Skeletal muscle tissue (tissue), 4 donors: ENCODE data around the gene ABHD12. TPM values are rescaled to one million over a fixed set of nuclear protein-coding genes. Genes with fewer than 3 reads are reported as not detected.

Source experiments
- H3K27ac ChIP-seq: one replicate; pipeline ENCODE4 v1.7.0; 2013; ENCODE audit warnings: mild to moderate bottlenecking, low read depth, low read length, inconsistent platforms
- H3K27me3 ChIP-seq, 3 donors: one replicate each; pipeline ENCODE4 v1.7.0; 2013; ENCODE audit warnings: low read length in 3 of 3; ENCODE audit not compliant: control insufficient read depth in 3 of 3, insufficient read depth in 3 of 3
- H3K36me3 ChIP-seq, 3 donors: one replicate each; pipeline ENCODE4 v1.7.0; 2013; ENCODE audit warnings: low read length in 3 of 3; ENCODE audit not compliant: control insufficient read depth in 3 of 3, insufficient read depth in 3 of 3
- H3K4me1 ChIP-seq, 3 donors: one replicate each; pipeline ENCODE4 v1.7.0; 2013; ENCODE audit warnings: low read length in 3 of 3, mild to moderate bottlenecking in 3 of 3; ENCODE audit not compliant: control insufficient read depth in 3 of 3, insufficient read depth in 3 of 3
- H3K4me3 ChIP-seq, 3 donors: one replicate each; pipeline ENCODE4 v1.7.0; 2013; ENCODE audit warnings: low read length in 3 of 3
- H3K9ac ChIP-seq, 3 donors: one replicate each; pipeline ENCODE4 v1.7.0; 2013; ENCODE audit warnings: low read length in 3 of 3, mild to moderate bottlenecking in 3 of 3, moderate library complexity in 2 of 3, low read depth in 1 of 3
- H3K9me3 ChIP-seq, 3 donors: one replicate each; pipeline ENCODE4 v1.7.0; 2013; ENCODE audit warnings: low read length in 3 of 3; ENCODE audit not compliant: control insufficient read depth in 3 of 3
- total RNA-seq: library from RNA; depleted of rRNA; stranded (reverse); fragments of >200 nt; gene quantifications from one replicate; pipeline ENCODE4 v1.2.3, GENCODE V29; 2014
- donor health status: Osteomylitis.

Gene ABHD12
- total RNA-seq, 1 donor from 2014 or later, result 29.7 TPM

GRCh38 chr20:25300496-25301170, 90.0 kb downstream of the ABHD12 start:
- H3K4me1 ChIP-seq, result peaks cover 15 to 19% (median 16%) of the 10 kb centered on the region in 3 donors
- H3K9ac ChIP-seq, result no peak overlapping the region
- no peaks in the 10 kb centered on the region for H3K27me3 ChIP-seq
- H3K27ac ChIP-seq, result no peak overlapping the region
- no peak overlapping the region for H3K4me3 ChIP-seq
- no peaks in the 10 kb centered on the region for H3K9me3 ChIP-seq
- H3K36me3 ChIP-seq, result peaks cover 10 to 11% (median 11%) of the 10 kb centered on the region in 3 donors

GRCh38 chr20:25299806-25300205, 90.8 kb downstream of the ABHD12 start:
- no peak overlapping the region for H3K27ac ChIP-seq
- peaks cover 10 to 11% (median 11%) of the 10 kb centered on the region in 3 donors for H3K36me3 ChIP-seq
- peaks cover 23 to 27% (median 24%) of the 10 kb centered on the region in 3 donors for H3K4me1 ChIP-seq
- H3K9me3 ChIP-seq, result no peaks in the 10 kb centered on the region
- no peak overlapping the region for H3K9ac ChIP-seq
- no peak overlapping the region for H3K4me3 ChIP-seq
- H3K27me3 ChIP-seq, result no peaks in the 10 kb centered on the region

- Histone ChIP-seq H3K9ac (peak overlapping the region in 1 of 3 donors; percentile 8), H3K4me3 (no peak overlapping the region), H3K4me1 (peaks cover 27 to 37% (median 33%) of the 10 kb centered on the region in 3 donors), H3K9me3 (no peaks in the 10 kb centered on the region), H3K27me3 (no peaks in the 10 kb centered on the region), H3K36me3 (peaks cover 0 to 11% (median 7%) of the 10 kb centered on the region in 3 donors), H3K27ac (peak overlapping the region; percentile 23)
These were observed 93.3 kb downstream of the ABHD12 start for GRCh38 chr20:25297141-25297905.

GRCh38 chr20:25296094-25297093, 94.2 kb downstream of the ABHD12 start:
- Histone ChIP-seq H3K4me1 (peaks cover 27 to 37% (median 33%) of the 10 kb centered on the region in 3 donors), H3K27me3 (no peaks in the 10 kb centered on the region), H3K36me3 (peaks cover 0 to 12% (median 7%) of the 10 kb centered on the region in 3 donors), H3K27ac (peak overlapping the region; percentile 84), H3K4me3 (peak overlapping the region in 1 of 3 donors; percentile 6), H3K9ac (peak overlapping the region in 1 of 3 donors; percentile 50), H3K9me3 (no peaks in the 10 kb centered on the region)

- Histone ChIP-seq H3K27me3 (no peaks in the 10 kb centered on the region), H3K36me3 (peaks cover 2 to 17% (median 8%) of the 10 kb centered on the region in 3 donors), H3K9ac (peak overlapping the region in 1 of 3 donors; percentile 50), H3K4me1 (peaks cover 27 to 37% (median 33%) of the 10 kb centered on the region in 3 donors), H3K9me3 (no peaks in the 10 kb centered on the region), H3K27ac (peak overlapping the region; percentile 84), H3K4me3 (peak overlapping the region in 1 of 3 donors; percentile 13)
These were observed 95.1 kb downstream of the ABHD12 start for GRCh38 chr20:25295386-25296093.

GRCh38 chr20:25294459-25295385, 95.9 kb downstream of the ABHD12 start:
- H3K9ac ChIP-seq, result peak overlapping the region in 1 of 3 donors; percentile 50
- no peaks in the 10 kb centered on the region for H3K9me3 ChIP-seq
- H3K27ac ChIP-seq, result peak overlapping the region; percentile 84
- H3K4me3 ChIP-seq, result no peak overlapping the region
- H3K27me3 ChIP-seq, result no peaks in the 10 kb centered on the region
- H3K36me3 ChIP-seq, result peaks cover 5 to 16% (median 5%) of the 10 kb centered on the region in 3 donors
- H3K4me1 ChIP-seq, result peaks cover 27 to 37% (median 33%) of the 10 kb centered on the region in 3 donors

- Histone ChIP-seq H3K9me3 (no peaks in the 10 kb centered on the region), H3K4me1 (peaks cover 27 to 37% (median 33%) of the 10 kb centered on the region in 3 donors), H3K27me3 (no peaks in the 10 kb centered on the region), H3K4me3 (no peak overlapping the region), H3K9ac (peak overlapping the region in 1 of 3 donors; percentile 50), H3K36me3 (peaks cover 5 to 16% (median 5%) of the 10 kb centered on the region in 3 donors), H3K27ac (peak overlapping the region; percentile 84)
These were observed 96.7 kb downstream of the ABHD12 start for GRCh38 chr20:25293910-25294458.

- no peak overlapping the region for H3K9ac ChIP-seq
- H3K4me3 ChIP-seq, result no peak overlapping the region
- H3K27me3 ChIP-seq, result no peaks in the 10 kb centered on the region
- H3K27ac ChIP-seq, result no peak overlapping the region
- H3K36me3 ChIP-seq, result peaks cover 5 to 16% (median 6%) of the 10 kb centered on the region in 3 donors
- no peaks in the 10 kb centered on the region for H3K9me3 ChIP-seq
- H3K4me1 ChIP-seq, result peaks cover 27 to 37% (median 33%) of the 10 kb centered on the region in 3 donors
These were observed 97.1 kb downstream of the ABHD12 start for GRCh38 chr20:25293507-25293906.
